GM13977 (cell line): ENCODE results near the gene TTLL5.
"Not testable (repeated sequence)": the region's sequence is repeated elsewhere in the genome, so short reads cannot be mapped to it uniquely, and the experiment has no call there.

Experiments
- DNase-seq: peaks from one replicate; pipeline ENCODE4 v3.0.0; 2012; ENCODE audit warnings: low spot score
- in situ Hi-C: fragments of 300-500 bp; cut with MboI; formaldehyde crosslinking; loops from one replicate; pipeline ENCODE4 v1.12.0; 2022; ENCODE audit warnings: low sequenced_read_pairs, low pct_unique_long_range_greater_than_20kb, mixed read lengths, inconsistent platforms; ENCODE audit not compliant: unreplicated experiment
- TF ChIP-seq, protein P1 (sequence below): IDR thresholded peaks from 2 replicates; pipeline ENCODE4 v1.5.1; 2012; ENCODE audit warnings: mild to moderate bottlenecking, control low read depth; ENCODE audit not compliant: insufficient read depth; ENCODE audit errors: extremely low read depth, missing control alignments

Gene TTLL5

DNA sequence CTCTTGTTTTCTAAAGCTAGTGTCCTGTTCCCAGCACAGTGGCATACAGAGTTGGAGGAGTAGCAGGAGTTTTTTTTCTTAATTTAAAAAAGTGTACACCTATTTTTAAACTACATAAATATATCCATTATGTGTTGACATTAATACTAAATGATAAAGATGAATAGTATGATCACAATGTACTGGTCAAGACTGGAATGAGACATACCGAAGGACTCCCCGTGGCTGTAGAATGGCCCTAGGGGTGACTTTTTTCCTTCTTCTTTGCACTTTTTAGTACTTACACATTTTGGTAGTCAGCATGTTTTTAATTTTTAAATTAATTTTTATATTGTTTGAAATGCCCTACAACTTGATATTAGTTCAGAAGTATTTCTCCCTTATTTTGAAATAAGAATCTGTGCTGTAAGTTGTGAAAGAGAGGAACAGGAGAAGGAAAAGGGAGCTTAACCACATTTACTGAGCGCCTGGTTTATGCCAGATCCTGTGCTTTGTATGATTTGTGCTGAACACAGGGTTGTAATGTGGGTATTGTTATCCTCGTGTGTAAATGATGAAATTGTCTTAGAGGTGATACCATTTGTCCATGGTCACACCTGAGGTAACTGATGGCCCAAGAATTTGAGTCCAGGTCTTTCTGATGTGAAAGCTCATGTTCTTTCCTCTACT lies 184.2 kb downstream of the TTLL5 start:
- TF ChIP-seq, protein P1, sequence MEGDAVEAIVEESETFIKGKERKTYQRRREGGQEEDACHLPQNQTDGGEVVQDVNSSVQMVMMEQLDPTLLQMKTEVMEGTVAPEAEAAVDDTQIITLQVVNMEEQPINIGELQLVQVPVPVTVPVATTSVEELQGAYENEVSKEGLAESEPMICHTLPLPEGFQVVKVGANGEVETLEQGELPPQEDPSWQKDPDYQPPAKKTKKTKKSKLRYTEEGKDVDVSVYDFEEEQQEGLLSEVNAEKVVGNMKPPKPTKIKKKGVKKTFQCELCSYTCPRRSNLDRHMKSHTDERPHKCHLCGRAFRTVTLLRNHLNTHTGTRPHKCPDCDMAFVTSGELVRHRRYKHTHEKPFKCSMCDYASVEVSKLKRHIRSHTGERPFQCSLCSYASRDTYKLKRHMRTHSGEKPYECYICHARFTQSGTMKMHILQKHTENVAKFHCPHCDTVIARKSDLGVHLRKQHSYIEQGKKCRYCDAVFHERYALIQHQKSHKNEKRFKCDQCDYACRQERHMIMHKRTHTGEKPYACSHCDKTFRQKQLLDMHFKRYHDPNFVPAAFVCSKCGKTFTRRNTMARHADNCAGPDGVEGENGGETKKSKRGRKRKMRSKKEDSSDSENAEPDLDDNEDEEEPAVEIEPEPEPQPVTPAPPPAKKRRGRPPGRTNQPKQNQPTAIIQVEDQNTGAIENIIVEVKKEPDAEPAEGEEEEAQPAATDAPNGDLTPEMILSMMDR, result no peak
- in situ Hi-C loops, result no loop called here
- DNase-seq, result no peak

DNA sequence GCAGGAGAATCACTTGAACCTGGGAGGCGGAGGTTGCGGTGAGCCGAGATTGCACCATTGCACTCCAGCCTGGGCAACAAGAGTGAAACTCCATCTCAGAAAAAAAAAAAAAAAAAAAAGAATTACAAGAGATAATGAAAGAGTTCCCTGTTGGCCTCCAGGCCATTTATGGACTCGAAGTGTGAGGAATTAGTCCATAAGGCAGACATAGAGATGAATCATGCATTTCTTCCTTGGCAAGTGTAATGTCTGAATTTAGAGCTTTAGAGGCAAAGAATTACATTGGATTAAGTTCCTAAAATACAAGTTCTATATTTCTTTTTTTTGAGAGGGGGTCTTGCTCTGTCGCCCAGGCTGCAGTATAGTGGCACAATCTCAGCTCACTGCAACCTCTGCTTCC lies 185.6 kb downstream of the TTLL5 start:
- in situ Hi-C loops, DNase-seq: not testable (repeated sequence)

DNA sequence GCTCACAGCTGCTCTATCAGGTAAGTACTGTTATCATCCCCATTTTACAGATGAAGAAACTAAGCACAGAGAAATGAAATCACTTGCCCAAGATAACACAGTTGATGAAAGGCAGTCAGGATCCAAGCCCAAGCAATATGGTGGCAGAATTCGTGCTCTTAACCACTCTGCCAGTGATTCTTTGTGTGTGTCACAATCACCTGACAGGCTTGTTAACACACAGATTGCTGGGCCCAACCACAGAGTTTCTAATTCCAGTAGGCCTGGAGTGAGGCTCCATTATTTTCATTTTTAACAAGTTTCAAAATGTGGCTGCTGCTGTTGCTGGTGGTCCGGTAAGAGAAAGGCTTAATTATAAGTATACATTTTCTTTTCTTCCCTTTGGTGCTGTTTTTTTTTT lies 186.5 kb downstream of the TTLL5 start:
- no peak for DNase-seq
- TF ChIP-seq, protein P1, result no peak

DNA sequence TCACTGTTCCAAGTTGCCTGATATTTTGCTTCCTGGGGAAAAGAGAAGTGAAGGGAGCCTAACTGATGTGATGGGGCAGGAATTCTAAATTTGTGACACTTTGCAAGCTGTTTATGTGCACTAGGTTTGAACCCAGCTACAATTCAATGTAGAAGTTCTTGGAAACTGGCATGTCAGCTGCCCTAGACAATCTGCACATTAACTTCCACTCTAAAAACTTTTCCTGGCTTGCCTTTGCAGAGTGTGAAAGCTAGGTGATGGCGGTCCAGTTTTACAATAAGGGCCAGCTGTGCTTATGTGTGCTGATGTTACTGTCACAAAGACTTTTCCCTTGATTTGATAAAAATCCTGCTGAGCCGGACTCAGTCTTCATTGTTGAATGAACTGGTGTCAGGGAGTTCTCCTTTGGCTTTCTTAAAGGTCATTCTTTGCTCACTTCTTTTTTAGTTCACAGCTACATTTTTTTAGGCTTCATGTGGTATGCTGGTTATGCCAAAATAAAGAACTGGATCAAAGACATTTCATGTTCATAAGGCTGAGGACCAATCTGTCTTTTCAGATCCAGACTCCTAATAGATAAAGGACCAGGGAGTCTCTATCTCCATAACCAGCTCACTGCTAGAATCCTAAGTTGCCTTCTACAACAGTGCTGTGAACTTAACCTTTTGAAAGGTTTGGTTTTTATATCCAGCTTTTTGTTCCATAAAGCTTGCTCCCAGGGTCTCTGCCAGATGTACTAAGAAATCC lies 187.3 kb downstream of the TTLL5 start:
- in situ Hi-C loops, result no loop called here
- TF ChIP-seq, protein P1, result no peak
- DNase-seq, result no peak

More for the DNA sequence above, 186.5 kb downstream of the TTLL5 start:
- in situ Hi-C loops, result no loop called here

DNA sequence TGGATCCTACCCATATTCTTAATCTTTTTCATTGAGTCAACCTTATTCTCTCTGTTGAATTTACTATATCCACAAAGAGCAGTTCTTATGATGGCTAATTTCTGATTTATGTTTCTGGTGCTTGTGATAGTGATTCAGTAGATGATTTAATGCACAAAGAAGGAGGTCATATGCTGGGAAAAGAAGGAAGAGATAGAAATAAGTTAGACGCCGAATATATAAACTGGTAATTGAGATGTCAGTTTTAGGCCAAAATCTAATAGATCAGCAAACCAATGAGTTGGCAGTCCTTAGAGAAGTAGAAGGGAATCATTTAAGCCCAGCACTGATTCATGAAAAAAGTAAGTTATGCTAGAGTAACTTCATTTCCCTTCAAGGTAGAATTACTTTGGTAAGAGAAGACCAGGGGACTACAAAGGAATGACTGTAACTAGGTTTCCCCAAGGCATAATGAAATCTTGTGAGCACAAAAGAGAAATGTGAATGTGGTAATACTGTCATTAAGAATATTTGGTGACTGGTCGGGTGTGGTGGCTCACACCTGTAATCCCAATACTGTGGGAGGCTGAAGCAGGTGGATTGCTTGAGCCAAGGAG lies 188.4 kb downstream of the TTLL5 start:
- in situ Hi-C loops, result no loop called here
- DNase-seq, result no peak
- TF ChIP-seq, protein P1, result no peak

DNA sequence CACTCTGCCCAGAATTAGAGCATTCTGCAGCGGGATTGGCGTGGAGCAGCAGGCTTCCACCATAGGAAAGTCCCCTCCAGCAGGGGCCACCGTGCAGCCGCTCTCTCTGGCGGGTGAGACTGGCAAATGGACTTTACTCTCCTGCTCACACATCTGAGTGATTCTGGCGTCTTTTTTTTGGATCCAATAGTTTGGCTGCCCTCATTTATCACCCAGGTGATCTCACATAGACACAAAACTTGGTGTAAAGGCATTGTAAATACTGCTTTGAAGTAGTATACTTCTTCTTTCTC lies 190.5 kb downstream of the TTLL5 start:
- no peak for DNase-seq
- TF ChIP-seq, protein P1, result no peak
- in situ Hi-C loops, result no loop called here
